PC-3 (cell line): ENCODE data around the gene MROH8.

ENCODE experiments used
- EZH2 ChIP-seq: fragments of 300-600 bp; sonication (generic); IDR thresholded peaks from one replicate; pipeline ENCODE4 v1.6.1; 2017; ENCODE audit warnings: antibody characterized with exemption, mild to moderate bottlenecking, low read length; ENCODE audit not compliant: unreplicated experiment
- TF ChIP-seq, protein P1 (sequence below): fragments of 300-600 bp; sonication (generic); conservative IDR thresholded peaks from 2 replicates; pipeline ENCODE4 v1.5.1; 2017; ENCODE audit warnings: antibody characterized with exemption, low read depth, mild to moderate bottlenecking, low read length

DNA sequence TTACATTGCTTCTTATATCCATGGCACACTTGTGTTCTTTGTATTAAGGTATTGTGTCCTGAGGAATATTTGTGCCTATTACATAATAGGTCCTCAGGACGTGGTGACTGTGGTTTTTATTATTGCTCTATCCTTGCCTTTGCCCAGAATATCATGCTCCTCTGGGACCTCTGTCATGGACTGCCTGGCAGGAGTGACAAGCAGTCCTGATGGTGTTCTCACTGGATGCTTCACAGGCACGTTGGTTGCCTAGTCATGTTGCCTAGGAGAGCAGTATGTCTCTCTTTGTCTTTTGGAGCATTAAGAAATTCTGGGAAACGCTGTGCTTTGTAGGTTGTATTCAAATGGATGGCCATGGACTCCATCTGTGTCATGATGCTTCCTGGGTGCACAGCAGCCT, 24.7 kb upstream of the MROH8 start:
- TF ChIP-seq EZH2, result no peak
- TF ChIP-seq, protein P1, sequence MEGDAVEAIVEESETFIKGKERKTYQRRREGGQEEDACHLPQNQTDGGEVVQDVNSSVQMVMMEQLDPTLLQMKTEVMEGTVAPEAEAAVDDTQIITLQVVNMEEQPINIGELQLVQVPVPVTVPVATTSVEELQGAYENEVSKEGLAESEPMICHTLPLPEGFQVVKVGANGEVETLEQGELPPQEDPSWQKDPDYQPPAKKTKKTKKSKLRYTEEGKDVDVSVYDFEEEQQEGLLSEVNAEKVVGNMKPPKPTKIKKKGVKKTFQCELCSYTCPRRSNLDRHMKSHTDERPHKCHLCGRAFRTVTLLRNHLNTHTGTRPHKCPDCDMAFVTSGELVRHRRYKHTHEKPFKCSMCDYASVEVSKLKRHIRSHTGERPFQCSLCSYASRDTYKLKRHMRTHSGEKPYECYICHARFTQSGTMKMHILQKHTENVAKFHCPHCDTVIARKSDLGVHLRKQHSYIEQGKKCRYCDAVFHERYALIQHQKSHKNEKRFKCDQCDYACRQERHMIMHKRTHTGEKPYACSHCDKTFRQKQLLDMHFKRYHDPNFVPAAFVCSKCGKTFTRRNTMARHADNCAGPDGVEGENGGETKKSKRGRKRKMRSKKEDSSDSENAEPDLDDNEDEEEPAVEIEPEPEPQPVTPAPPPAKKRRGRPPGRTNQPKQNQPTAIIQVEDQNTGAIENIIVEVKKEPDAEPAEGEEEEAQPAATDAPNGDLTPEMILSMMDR, result no peak
